HUDEP-2 (cell line): ENCODE results near the gene THRB.

Source experiments
- DNase-seq, 76 experiments: peaks; one replicate each; lab custom pipeline; 2025; ENCODE audit not compliant: unreplicated experiment in 76 of 76; lab: John Stamatoyannopoulos, UW

Gene THRB

GRCh38 chr3:24359102-24359501 is 135.5 kb downstream of the THRB start:
- no peak for DNase-seq

GRCh38 chr3:24357635-24358034 is 137.0 kb downstream of the THRB start:
- DNase-seq = no peak

- no peak for DNase-seq
These were observed 138.8 kb downstream of the THRB start for GRCh38 chr3:24355806-24356205.

GRCh38 chr3:24354230-24354629 is 140.4 kb downstream of the THRB start:
- no peak for DNase-seq

- peak in 1 of 76 experiments; percentile 5 for DNase-seq
These were observed 141.6 kb downstream of the THRB start for GRCh38 chr3:24352893-24353553.

GRCh38 chr3:24351779-24352469 is 142.7 kb downstream of the THRB start:
- peak in 74 of 76 experiments; percentile 15 to 97 (median 65) for DNase-seq

GRCh38 chr3:24349367-24350019 is 145.2 kb downstream of the THRB start:
- no peak for DNase-seq

GRCh38 chr3:24348348-24348747 is 146.3 kb downstream of the THRB start:
- no peak for DNase-seq

- no peak for DNase-seq
These were observed 149.7 kb downstream of the THRB start for GRCh38 chr3:24344784-24345439.

- peak in 7 of 76 experiments; percentile 6 to 23 (median 12) for DNase-seq
These were observed 151.4 kb downstream of the THRB start for GRCh38 chr3:24343084-24343783.

- DNase-seq = no peak
These were observed 152.4 kb downstream of the THRB start for GRCh38 chr3:24342275-24342674.

GRCh38 chr3:24341668-24342067 is 153.0 kb downstream of the THRB start:
- peak in 3 of 76 experiments; percentile 1 to 6 (median 3) for DNase-seq

GRCh38 chr3:24340966-24341365 is 153.7 kb downstream of the THRB start:
- DNase-seq = no peak

GRCh38 chr3:24340161-24340560 is 154.5 kb downstream of the THRB start:
- no peak for DNase-seq

GRCh38 chr3:24339266-24339825 is 155.3 kb downstream of the THRB start:
- no peak for DNase-seq

- DNase-seq = no peak
These were observed 156.1 kb downstream of the THRB start for GRCh38 chr3:24338409-24339130.

- DNase-seq = no peak
These were observed 158.5 kb downstream of the THRB start for GRCh38 chr3:24336101-24336500.

GRCh38 chr3:24332092-24332491 is 162.6 kb downstream of the THRB start:
- DNase-seq = no peak

GRCh38 chr3:24323272-24323671 is 171.4 kb downstream of the THRB start:
- no peak for DNase-seq

GRCh38 chr3:24320601-24321000 is 174.0 kb downstream of the THRB start:
- DNase-seq = no peak
